ENCODE results near the gene NUTM2A.
"Not testable (repeated sequence)": the region's sequence is repeated elsewhere in the genome, so short reads cannot be mapped to it uniquely, and the experiment has no call there.

Gene NUTM2A

DNA sequence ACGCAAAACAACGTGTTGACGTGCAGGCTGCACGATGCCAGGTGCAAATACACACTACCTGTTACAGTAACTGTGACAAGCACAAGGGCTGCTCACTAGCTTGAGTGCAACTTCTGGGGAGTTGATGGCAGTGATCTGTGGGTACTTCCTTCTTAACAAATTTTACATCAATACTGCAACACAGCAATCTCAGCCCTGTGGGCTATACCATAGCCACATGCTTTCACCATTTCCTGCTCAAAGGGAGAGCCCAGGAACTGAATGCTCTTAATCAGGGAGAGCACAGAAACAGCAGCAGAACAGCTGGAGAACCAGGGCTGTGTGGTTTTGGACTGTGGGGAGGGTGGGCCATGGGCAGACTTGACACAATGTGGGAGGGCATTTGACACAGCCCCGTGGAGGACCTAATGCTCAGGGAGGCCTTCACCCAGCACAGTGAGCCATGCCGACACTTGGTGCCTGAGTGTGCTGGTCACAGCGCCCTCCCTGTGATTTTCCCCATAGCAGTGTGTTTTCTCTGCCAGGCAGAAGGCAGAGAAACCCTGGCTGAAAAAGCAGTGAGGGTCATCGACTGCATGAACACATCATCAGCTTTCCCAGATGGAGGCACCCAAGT, 12.0 kb upstream of the NUTM2A start:
- H3K27ac ChIP-seq (ENCODE audit: insufficient read depth, low read length, poor library complexity, severe bottlenecking); DNase-seq: not testable (repeated sequence)

DNA sequence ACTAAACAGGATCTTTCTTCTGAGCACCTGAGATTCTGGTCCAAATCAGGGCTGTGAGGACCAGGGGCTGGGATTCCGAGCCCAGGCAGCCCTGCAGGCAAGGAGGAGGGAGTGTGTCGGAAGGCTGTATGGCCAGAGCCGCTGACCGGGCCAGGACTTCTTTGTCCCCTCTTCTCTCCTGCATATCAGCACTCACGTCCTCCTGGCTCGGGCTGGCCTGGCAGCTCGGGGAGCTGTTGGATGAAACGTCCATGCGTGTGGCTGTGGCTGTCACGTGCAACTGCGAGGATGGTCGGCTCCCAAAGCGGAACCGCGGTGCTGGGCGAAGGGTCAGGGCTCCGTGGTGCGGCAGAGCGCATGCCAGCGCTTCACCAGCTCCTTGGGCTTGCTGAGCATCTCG, 11.4 kb upstream of the NUTM2A start:
- not testable (repeated sequence) for DNase-seq; H3K27ac ChIP-seq (ENCODE audit: insufficient read depth, low read length, poor library complexity, severe bottlenecking); H3K36me3 ChIP-seq (ENCODE audit: control insufficient read depth, insufficient read depth, low read length); H3K27me3 ChIP-seq (replicated peaks; ENCODE audit: control insufficient read depth, insufficient read depth, low read length, poor library complexity, severe bottlenecking); H3K4me1 ChIP-seq (ENCODE audit: control insufficient read depth, insufficient read depth, low read length, poor library complexity, severe bottlenecking); H3K4me3 ChIP-seq (ENCODE audit: insufficient read depth, low read depth, low read length, poor library complexity, severe bottlenecking); H3K9me3 ChIP-seq (ENCODE audit: control insufficient read depth, low read length)

More for the DNA sequence above, 12.0 kb upstream of the NUTM2A start:
- H3K36me3 ChIP-seq (ENCODE audit: control insufficient read depth, insufficient read depth, low read length); H3K27me3 ChIP-seq (replicated peaks; ENCODE audit: control insufficient read depth, insufficient read depth, low read length, poor library complexity, severe bottlenecking); H3K4me1 ChIP-seq (ENCODE audit: control insufficient read depth, insufficient read depth, low read length, poor library complexity, severe bottlenecking); H3K9me3 ChIP-seq (ENCODE audit: control insufficient read depth, low read length); H3K4me3 ChIP-seq (ENCODE audit: insufficient read depth, low read depth, low read length, poor library complexity, severe bottlenecking): not testable (repeated sequence)

- H3K4me3 ChIP-seq (ENCODE audit: insufficient read depth, low read depth, low read length, poor library complexity, severe bottlenecking); H3K4me1 ChIP-seq (ENCODE audit: control insufficient read depth, insufficient read depth, low read length, poor library complexity, severe bottlenecking); H3K36me3 ChIP-seq (ENCODE audit: control insufficient read depth, insufficient read depth, low read length); DNase-seq; H3K27ac ChIP-seq (ENCODE audit: insufficient read depth, low read length, poor library complexity, severe bottlenecking); H3K27me3 ChIP-seq (replicated peaks; ENCODE audit: control insufficient read depth, insufficient read depth, low read length, poor library complexity, severe bottlenecking); H3K9me3 ChIP-seq (ENCODE audit: control insufficient read depth, low read length): not testable (repeated sequence)
These were observed 9.1 kb upstream of the NUTM2A start for GRCh38 chr10:87216120-87216519.

GRCh38 chr10:87219370-87219769, 5.9 kb upstream of the NUTM2A start:
- not testable (repeated sequence) for H3K4me3 ChIP-seq (ENCODE audit: insufficient read depth, low read depth, low read length, poor library complexity, severe bottlenecking)

DNA sequence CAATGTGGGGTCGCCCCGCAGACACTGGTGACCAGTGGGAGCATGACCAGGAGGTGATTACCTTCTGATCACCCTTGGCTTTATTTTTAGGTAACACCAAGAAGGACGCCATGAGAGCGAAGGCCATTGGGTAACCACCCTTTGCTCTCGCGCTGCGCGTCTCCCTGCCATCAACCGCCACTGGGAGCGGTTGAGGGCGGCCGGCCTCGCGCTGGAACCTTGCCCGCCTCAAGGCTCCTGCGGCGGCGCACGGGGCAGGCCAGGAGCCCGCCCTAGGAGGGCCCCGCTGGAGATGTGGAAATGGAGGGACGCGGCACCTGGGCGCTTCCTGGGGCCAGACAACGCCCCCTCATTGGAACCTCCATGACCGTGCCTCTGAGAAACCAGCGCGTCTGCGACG, 2.5 kb upstream of the NUTM2A start:
- not testable (repeated sequence) for DNase-seq; H3K36me3 ChIP-seq (ENCODE audit: control insufficient read depth, insufficient read depth, low read length); H3K4me1 ChIP-seq (ENCODE audit: control insufficient read depth, insufficient read depth, low read length, poor library complexity, severe bottlenecking); H3K27ac ChIP-seq (ENCODE audit: insufficient read depth, low read length, poor library complexity, severe bottlenecking); H3K9me3 ChIP-seq (ENCODE audit: control insufficient read depth, low read length); H3K4me3 ChIP-seq (ENCODE audit: insufficient read depth, low read depth, low read length, poor library complexity, severe bottlenecking); H3K27me3 ChIP-seq (replicated peaks; ENCODE audit: control insufficient read depth, insufficient read depth, low read length, poor library complexity, severe bottlenecking)

More at GRCh38 chr10:87219370-87219769, 5.9 kb upstream of the NUTM2A start:
- DNase-seq; H3K27ac ChIP-seq (ENCODE audit: insufficient read depth, low read length, poor library complexity, severe bottlenecking); H3K27me3 ChIP-seq (replicated peaks; ENCODE audit: control insufficient read depth, insufficient read depth, low read length, poor library complexity, severe bottlenecking); H3K36me3 ChIP-seq (ENCODE audit: control insufficient read depth, insufficient read depth, low read length); H3K9me3 ChIP-seq (ENCODE audit: control insufficient read depth, low read length); H3K4me1 ChIP-seq (ENCODE audit: control insufficient read depth, insufficient read depth, low read length, poor library complexity, severe bottlenecking): not testable (repeated sequence)

GRCh38 chr10:87228247-87228646, 3.0 kb downstream of the NUTM2A start:
- H3K4me1 ChIP-seq (ENCODE audit: control insufficient read depth, insufficient read depth, low read length, poor library complexity, severe bottlenecking); H3K27me3 ChIP-seq (replicated peaks; ENCODE audit: control insufficient read depth, insufficient read depth, low read length, poor library complexity, severe bottlenecking); H3K36me3 ChIP-seq (ENCODE audit: control insufficient read depth, insufficient read depth, low read length); H3K4me3 ChIP-seq (ENCODE audit: insufficient read depth, low read depth, low read length, poor library complexity, severe bottlenecking); DNase-seq; H3K9me3 ChIP-seq (ENCODE audit: control insufficient read depth, low read length); H3K27ac ChIP-seq (ENCODE audit: insufficient read depth, low read length, poor library complexity, severe bottlenecking): not testable (repeated sequence)

DNA sequence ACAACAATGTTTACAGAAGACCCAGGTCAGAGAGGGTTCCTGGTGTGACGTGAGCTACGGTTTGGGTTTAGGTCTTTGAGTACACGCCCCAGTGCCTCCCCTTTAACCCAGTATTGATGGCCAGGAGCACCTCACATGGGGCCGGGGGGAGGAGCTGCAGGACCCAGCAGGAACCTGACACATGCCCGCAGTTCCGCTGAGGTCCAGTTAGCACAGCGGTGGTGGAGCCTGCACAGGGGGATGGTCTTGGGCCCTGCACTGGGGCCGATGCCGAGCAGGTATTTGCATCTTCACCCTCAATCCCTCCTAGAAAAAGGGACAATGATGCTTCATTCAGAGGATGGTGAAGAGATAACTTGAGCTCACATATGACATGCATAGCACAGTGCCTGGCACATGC, 4.0 kb downstream of the NUTM2A start:
- H3K27me3 ChIP-seq (replicated peaks; ENCODE audit: control insufficient read depth, insufficient read depth, low read length, poor library complexity, severe bottlenecking); H3K36me3 ChIP-seq (ENCODE audit: control insufficient read depth, insufficient read depth, low read length): not testable (repeated sequence)

DNA sequence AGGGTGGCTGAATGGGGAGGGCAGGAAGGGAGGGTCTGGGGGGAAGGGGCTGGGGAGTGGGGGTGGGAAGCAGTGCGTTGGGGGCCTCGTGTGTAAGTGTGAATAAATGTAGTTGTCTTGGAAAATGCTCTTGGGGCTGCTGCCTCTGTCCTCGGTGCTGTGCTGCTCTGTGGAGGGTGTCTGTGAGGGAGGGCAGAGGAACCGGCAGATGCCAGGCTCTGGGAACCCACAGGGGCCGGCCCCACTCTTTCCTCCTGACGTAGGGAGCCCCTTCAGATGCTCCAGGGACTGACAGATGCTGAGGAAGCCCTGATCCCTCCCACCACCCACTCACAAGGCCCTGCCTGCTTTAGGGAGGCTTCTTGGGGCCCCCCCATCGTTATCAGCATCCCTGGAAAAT, 9.6 kb downstream of the NUTM2A start:
- DNase-seq; H3K4me1 ChIP-seq (ENCODE audit: control insufficient read depth, insufficient read depth, low read length, poor library complexity, severe bottlenecking); H3K9me3 ChIP-seq (ENCODE audit: control insufficient read depth, low read length); H3K27me3 ChIP-seq (replicated peaks; ENCODE audit: control insufficient read depth, insufficient read depth, low read length, poor library complexity, severe bottlenecking); H3K4me3 ChIP-seq (ENCODE audit: insufficient read depth, low read depth, low read length, poor library complexity, severe bottlenecking); H3K27ac ChIP-seq (ENCODE audit: insufficient read depth, low read length, poor library complexity, severe bottlenecking); H3K36me3 ChIP-seq (ENCODE audit: control insufficient read depth, insufficient read depth, low read length): not testable (repeated sequence)

More for the DNA sequence above, 4.0 kb downstream of the NUTM2A start:
- H3K27ac ChIP-seq (ENCODE audit: insufficient read depth, low read length, poor library complexity, severe bottlenecking); H3K4me1 ChIP-seq (ENCODE audit: control insufficient read depth, insufficient read depth, low read length, poor library complexity, severe bottlenecking); H3K4me3 ChIP-seq (ENCODE audit: insufficient read depth, low read depth, low read length, poor library complexity, severe bottlenecking); H3K9me3 ChIP-seq (ENCODE audit: control insufficient read depth, low read length); DNase-seq: not testable (repeated sequence)

GRCh38 chr10:87237244-87237643, 12.0 kb downstream of the NUTM2A start:
- DNase-seq; H3K27me3 ChIP-seq (replicated peaks; ENCODE audit: control insufficient read depth, insufficient read depth, low read length, poor library complexity, severe bottlenecking); H3K27ac ChIP-seq (ENCODE audit: insufficient read depth, low read length, poor library complexity, severe bottlenecking); H3K36me3 ChIP-seq (ENCODE audit: control insufficient read depth, insufficient read depth, low read length); H3K9me3 ChIP-seq (ENCODE audit: control insufficient read depth, low read length); H3K4me1 ChIP-seq (ENCODE audit: control insufficient read depth, insufficient read depth, low read length, poor library complexity, severe bottlenecking); H3K4me3 ChIP-seq (ENCODE audit: insufficient read depth, low read depth, low read length, poor library complexity, severe bottlenecking): not testable (repeated sequence)

DNA sequence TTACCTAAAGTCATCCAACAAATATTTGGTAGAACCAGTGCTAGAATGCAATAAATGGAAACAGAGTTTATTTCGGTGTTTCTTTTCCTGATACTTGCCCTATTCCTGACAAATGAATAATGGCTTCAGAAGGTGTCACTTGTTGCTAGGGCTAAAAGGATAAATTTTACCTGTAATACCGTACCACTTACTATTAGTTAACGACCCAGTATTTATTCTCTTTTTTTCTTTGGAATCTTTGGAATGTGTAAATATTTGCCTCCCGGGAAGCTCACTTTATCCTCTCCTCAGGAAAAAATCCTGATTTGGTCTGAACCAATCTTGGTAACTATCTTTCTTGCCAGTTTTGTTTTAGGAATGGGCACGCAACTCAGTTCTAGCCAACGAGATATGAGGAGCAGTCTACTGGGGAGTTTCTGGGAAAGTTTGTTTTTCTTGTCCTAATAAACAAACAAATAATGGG, 14.1 kb downstream of the NUTM2A start:
- not testable (repeated sequence) for H3K9me3 ChIP-seq (ENCODE audit: control insufficient read depth, low read length); H3K4me3 ChIP-seq (ENCODE audit: insufficient read depth, low read depth, low read length, poor library complexity, severe bottlenecking); DNase-seq; H3K27ac ChIP-seq (ENCODE audit: insufficient read depth, low read length, poor library complexity, severe bottlenecking); H3K27me3 ChIP-seq (replicated peaks; ENCODE audit: control insufficient read depth, insufficient read depth, low read length, poor library complexity, severe bottlenecking); H3K36me3 ChIP-seq (ENCODE audit: control insufficient read depth, insufficient read depth, low read length); H3K4me1 ChIP-seq (ENCODE audit: control insufficient read depth, insufficient read depth, low read length, poor library complexity, severe bottlenecking)
